ENCODE results near the gene CDC14B. TPM values are rescaled to one million over a fixed set of nuclear protein-coding genes. Genes with fewer than 3 reads are reported as not detected.

CDC14B gene
- total RNA-seq, 1 donor from 2014 or later: 8.4 TPM

Other genes starting within 250 kb of the CDC14B start
- 12.3 TPM for gene SLC35D2, start 236.1 kb downstream of the CDC14B start, total RNA-seq (ENCODE audit: insufficient read depth, low replicate concordance)
- 7.0 TPM for gene ZNF367, start 201.5 kb downstream of the CDC14B start, total RNA-seq (ENCODE audit: insufficient read depth, low replicate concordance)
- gene HABP4, start 169.7 kb downstream of the CDC14B start, total RNA-seq (ENCODE audit: insufficient read depth, low replicate concordance): 11.3 TPM
- gene PRXL2C, start 35.5 kb upstream of the CDC14B start, total RNA-seq (ENCODE audit: insufficient read depth, low replicate concordance): 17.8 TPM
- 18.5 TPM for gene ZNF510, start 158.2 kb upstream of the CDC14B start, total RNA-seq (ENCODE audit: insufficient read depth, low replicate concordance)
- gene ZNF782, start 234.7 kb upstream of the CDC14B start, total RNA-seq (ENCODE audit: insufficient read depth, low replicate concordance): 28.9 TPM

Data from umbilical cord (tissue), 1 donor.